ENCODE data around the gene SYPL2.

The SYPL2 gene

DNA sequence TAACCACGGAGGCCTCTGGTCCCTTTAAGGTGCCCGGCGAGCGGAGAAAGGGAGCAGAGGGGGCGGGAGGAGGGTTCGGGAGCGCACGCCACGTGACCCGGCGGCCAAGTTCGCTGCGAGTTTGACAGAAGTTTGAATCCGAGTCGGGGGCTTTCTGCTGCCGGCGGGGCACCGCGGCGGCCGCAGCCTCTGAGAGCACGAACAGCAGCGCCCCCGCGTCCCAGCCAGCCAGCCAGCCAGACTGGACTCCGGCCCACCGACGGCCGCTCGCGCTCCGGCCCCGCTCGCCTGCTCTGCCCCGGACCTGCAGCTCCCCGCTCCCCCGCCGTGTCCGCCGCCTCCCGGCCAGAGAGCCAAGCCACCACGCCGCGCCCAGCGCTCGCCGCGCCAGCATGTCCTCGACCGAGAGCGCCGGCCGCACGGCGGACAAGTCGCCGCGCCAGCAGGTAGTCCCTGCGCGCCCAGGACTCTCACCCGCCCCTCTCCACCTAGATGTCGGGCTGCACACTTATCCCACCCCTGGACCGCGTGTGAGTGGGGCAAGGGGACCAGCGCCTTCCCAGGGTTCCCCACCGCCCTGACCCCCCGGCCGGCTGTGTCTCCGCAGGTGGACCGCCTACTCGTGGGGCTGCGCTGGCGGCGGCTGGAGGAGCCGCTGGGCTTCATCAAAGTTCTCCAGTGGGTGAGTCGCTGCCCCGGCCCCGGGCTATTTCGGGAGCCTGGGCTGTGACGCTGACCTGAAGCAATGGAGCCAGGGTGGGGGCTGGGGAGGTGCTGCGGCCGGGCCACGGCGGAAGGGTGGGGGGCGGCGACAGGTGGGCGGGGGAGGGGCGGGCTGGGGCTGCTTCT, at the start of gene SYPL2:
Gene SYPL2 (plus strand): TSS at position 95 of the 849 bp plus-strand sequence. CDS start 298 bp downstream, at position 393.
- Histone ChIP-seq H3K4me3 (ENCODE audit: low read depth in 1 of 2, low read length in 2 of 2) (no peak within 1 kb of the TSS), H3K9me3 (ENCODE audit: insufficient read depth, low read length, severe bottlenecking) (no peaks in the 10 kb centered on the region), H4K20me1 (ENCODE audit: insufficient read depth, low read length) (no peaks in the 10 kb centered on the region), H3K27ac (ENCODE audit: low read length) (no peak within 1 kb of the TSS), H3K4me2 (ENCODE audit: insufficient read depth, low read length) (no peak within 1 kb of the TSS), H3K4me1 (ENCODE audit: insufficient read depth, low read length) (no peaks in the 10 kb centered on the region), H3K27me3 (ENCODE audit: insufficient read depth, low read length, poor library complexity) (peaks cover 16% of the 10 kb centered on the region), H3K36me3 (ENCODE audit: insufficient read depth, low read length) (no peaks in the 10 kb centered on the region), H2AFZ (ENCODE audit: low read depth, low read length) (no peak within 1 kb of the TSS), H3K9ac (ENCODE audit: low read depth, low read length) (no peak within 1 kb of the TSS), H3K79me2 (ENCODE audit: insufficient read depth, low read length) (no peaks in the 10 kb centered on the region)
- DNase-seq (no peak), ATAC-seq (ENCODE audit: insufficient read depth, low read depth) (no peak)
- no peak for TF ChIP-seq EZH2 (IDR thresholded peaks at IDR 0.05; ENCODE audit: borderline replicate concordance, low read depth, low read length, severe bottlenecking)
- TF ChIP-seq, protein P1, sequence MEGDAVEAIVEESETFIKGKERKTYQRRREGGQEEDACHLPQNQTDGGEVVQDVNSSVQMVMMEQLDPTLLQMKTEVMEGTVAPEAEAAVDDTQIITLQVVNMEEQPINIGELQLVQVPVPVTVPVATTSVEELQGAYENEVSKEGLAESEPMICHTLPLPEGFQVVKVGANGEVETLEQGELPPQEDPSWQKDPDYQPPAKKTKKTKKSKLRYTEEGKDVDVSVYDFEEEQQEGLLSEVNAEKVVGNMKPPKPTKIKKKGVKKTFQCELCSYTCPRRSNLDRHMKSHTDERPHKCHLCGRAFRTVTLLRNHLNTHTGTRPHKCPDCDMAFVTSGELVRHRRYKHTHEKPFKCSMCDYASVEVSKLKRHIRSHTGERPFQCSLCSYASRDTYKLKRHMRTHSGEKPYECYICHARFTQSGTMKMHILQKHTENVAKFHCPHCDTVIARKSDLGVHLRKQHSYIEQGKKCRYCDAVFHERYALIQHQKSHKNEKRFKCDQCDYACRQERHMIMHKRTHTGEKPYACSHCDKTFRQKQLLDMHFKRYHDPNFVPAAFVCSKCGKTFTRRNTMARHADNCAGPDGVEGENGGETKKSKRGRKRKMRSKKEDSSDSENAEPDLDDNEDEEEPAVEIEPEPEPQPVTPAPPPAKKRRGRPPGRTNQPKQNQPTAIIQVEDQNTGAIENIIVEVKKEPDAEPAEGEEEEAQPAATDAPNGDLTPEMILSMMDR (IDR thresholded peaks at IDR 0.05; ENCODE audit: borderline replicate concordance, extremely low read depth, low read length, poor library complexity, severe bottlenecking) = no peak

DNA sequence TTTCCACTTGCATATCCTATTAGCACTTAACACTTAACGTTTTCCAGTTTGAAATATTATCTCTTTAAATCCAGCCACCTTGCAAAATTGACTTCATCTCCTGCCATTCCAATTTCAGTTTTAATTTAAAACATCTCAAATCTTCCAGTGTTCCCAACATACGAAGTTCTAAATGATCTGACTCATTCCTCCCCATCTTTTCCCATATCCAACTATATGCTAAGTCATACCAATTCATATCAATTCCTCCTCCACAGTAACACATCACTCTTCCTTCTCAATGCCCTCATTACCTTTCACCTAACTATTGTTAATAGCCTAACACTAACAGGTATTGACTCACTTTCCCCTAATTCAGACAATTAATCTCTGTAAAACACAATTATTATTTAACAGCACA, 42.8 kb upstream of the SYPL2 start:
- H3K4me2 ChIP-seq (ENCODE audit: insufficient read depth, low read length) = peak overlapping the region; percentile 81
- H3K4me3 ChIP-seq (ENCODE audit: low read depth in 1 of 2, low read length in 2 of 2) = no peak overlapping the region; a peak in 1 of 4 replicates
- ATAC-seq (ENCODE audit: insufficient read depth, low read depth) (no peak), DNase-seq (no peak)
- no peak overlapping the region for H3K27ac ChIP-seq (ENCODE audit: low read length)
- H3K36me3 ChIP-seq (ENCODE audit: insufficient read depth, low read length) = peaks cover 54% of the 10 kb centered on the region
- no peaks in the 10 kb centered on the region for H3K9me3 ChIP-seq (ENCODE audit: insufficient read depth, low read length, severe bottlenecking)
- H4K20me1 ChIP-seq (ENCODE audit: insufficient read depth, low read length) = peaks cover 34% of the 10 kb centered on the region; the same call in 1 of the 2 replicates
- peaks cover 39% of the 10 kb centered on the region for H3K4me1 ChIP-seq (ENCODE audit: insufficient read depth, low read length)
- no peak overlapping the region; the same call in 1 of the 2 replicates for H3K9ac ChIP-seq (ENCODE audit: low read depth, low read length)
- TF ChIP-seq, protein P1 (IDR thresholded peaks at IDR 0.05; ENCODE audit: borderline replicate concordance, extremely low read depth, low read length, poor library complexity, severe bottlenecking) = no peak
- no peak for TF ChIP-seq EZH2 (IDR thresholded peaks at IDR 0.05; ENCODE audit: borderline replicate concordance, low read depth, low read length, severe bottlenecking)
- H2AFZ ChIP-seq (ENCODE audit: low read depth, low read length) = no peak overlapping the region
- peaks cover 84% of the 10 kb centered on the region for H3K79me2 ChIP-seq (ENCODE audit: insufficient read depth, low read length)
- no peaks in the 10 kb centered on the region for H3K27me3 ChIP-seq (ENCODE audit: insufficient read depth, low read length, poor library complexity)

DNA sequence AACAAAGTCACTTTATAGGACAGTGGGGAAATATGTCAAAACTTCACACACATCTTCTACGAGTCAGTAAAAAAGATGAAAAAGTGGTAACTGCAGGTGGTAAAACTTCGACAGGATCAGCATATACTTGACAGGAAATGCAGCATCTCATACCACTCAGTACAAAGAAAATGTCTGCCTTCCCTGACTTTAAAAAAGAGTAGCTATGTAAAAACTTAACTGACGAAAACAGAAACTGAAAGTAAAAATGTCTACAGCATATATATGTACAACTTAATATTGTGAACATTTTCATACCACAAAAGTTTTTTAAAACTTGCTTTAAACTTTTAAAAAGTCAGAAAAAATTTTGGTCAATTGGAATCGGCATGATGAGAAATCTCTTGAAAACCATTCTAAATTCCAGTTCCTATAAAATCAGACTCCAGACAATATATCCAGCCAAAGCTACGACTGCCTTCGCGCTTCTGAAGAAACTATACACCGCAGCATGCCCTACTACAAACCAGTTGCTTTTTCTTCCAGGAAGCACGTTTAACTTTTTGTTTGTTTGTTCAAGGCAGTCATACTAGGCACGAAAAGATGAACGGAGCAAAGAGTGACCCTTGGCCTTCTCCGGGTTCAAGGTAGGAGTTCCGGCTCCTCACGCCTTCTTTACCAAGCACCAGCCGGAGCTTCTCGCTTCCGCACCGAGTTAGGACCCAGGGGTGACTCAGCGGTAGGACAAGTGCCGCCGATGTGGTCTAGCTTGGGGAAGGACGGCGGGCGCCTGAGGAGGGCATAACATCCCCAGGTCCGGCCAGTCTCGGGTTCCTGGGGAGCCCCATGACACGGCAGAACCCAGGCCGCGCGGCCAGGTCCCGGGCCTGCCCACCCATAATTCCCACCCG, 40.7 kb upstream of the SYPL2 start:
- Histone ChIP-seq H3K79me2 (ENCODE audit: insufficient read depth, low read length) (peaks cover 64% of the 10 kb centered on the region), H2AFZ (ENCODE audit: low read depth, low read length) (peak overlapping the region; percentile 71), H4K20me1 (ENCODE audit: insufficient read depth, low read length) (peaks cover 34% of the 10 kb centered on the region; the same call in 1 of the 2 replicates), H3K4me3 (ENCODE audit: low read depth in 1 of 2, low read length in 2 of 2) (peak overlapping the region; percentile 51 to 67; a peak in 3 of 4 replicates), H3K27me3 (ENCODE audit: insufficient read depth, low read length, poor library complexity) (no peaks in the 10 kb centered on the region), H3K9ac (ENCODE audit: low read depth, low read length) (peak overlapping the region; percentile 68), H3K9me3 (ENCODE audit: insufficient read depth, low read length, severe bottlenecking) (no peaks in the 10 kb centered on the region), H3K27ac (ENCODE audit: low read length) (peak overlapping the region; percentile 76), H3K4me2 (ENCODE audit: insufficient read depth, low read length) (peak overlapping the region; percentile 81), H3K4me1 (ENCODE audit: insufficient read depth, low read length) (peaks cover 39% of the 10 kb centered on the region), H3K36me3 (ENCODE audit: insufficient read depth, low read length) (peaks cover 33% of the 10 kb centered on the region)
- DNase-seq (peak; percentile 61), ATAC-seq (ENCODE audit: insufficient read depth, low read depth) (peak; percentile 37)
- TF ChIP-seq, protein P1 (IDR thresholded peaks at IDR 0.05; ENCODE audit: borderline replicate concordance, extremely low read depth, low read length, poor library complexity, severe bottlenecking) = no peak
- TF ChIP-seq EZH2 (IDR thresholded peaks at IDR 0.05; ENCODE audit: borderline replicate concordance, low read depth, low read length, severe bottlenecking) = no peak
